Smooth muscle cell (in vitro differentiated cells): ENCODE measurements around the gene ZNHIT1. TPM values are rescaled to one million over a fixed set of nuclear protein-coding genes. Genes with fewer than 3 reads are reported as not detected.

Experiments
- DNase-seq: peaks from one replicate; lab custom pipeline; 2025; ENCODE audit not compliant: unreplicated experiment; lab: John Stamatoyannopoulos, UW
- H2AFZ ChIP-seq: fragments of 200-600 bp; sonication (generic); 2 replicates; pipeline ENCODE4 v1.6.0; 2016; ENCODE audit warnings: antibody characterized with exemption, low read depth, mild to moderate bottlenecking
- H3F3A ChIP-seq: fragments of 200-600 bp; sonication (generic); 2 replicates; pipeline ENCODE4 v1.6.0; 2017; ENCODE audit warnings: antibody characterized with exemption, low read depth
- H3K27ac ChIP-seq: fragments of 200-600 bp; sonication (generic); 2 replicates; pipeline ENCODE4 v1.5.1; 2016; ENCODE audit warnings: low read depth, mild to moderate bottlenecking
- H3K27me3 ChIP-seq: fragments of 200-600 bp; sonication (generic); 2 replicates; pipeline ENCODE4 v1.6.1; 2016; ENCODE audit warnings: low read depth, mild to moderate bottlenecking
- H3K36me3 ChIP-seq: fragments of 200-600 bp; sonication (generic); 2 replicates; pipeline ENCODE4 v1.5.1; 2016; ENCODE audit warnings: low read depth
- H3K4me1 ChIP-seq: fragments of 200-600 bp; sonication (generic); 2 replicates; pipeline ENCODE4 v1.5.1; 2016; ENCODE audit warnings: low read depth
- H3K4me2 ChIP-seq: fragments of 200-600 bp; sonication (generic); 2 replicates; pipeline ENCODE4 v1.6.0; 2016; ENCODE audit warnings: mild to moderate bottlenecking
- H3K4me3 ChIP-seq: fragments of 200-600 bp; sonication (generic); 2 replicates; pipeline ENCODE4 v1.5.1; 2016; ENCODE audit warnings: mild to moderate bottlenecking
- H3K79me2 ChIP-seq: fragments of 200-600 bp; sonication (generic); 2 replicates; pipeline ENCODE4 v1.6.0; 2016; ENCODE audit warnings: low read depth, mild to moderate bottlenecking
- H3K9ac ChIP-seq: fragments of 200-600 bp; sonication (generic); 2 replicates; pipeline ENCODE4 v1.6.0; 2016; ENCODE audit warnings: low read depth
- H3K9me3 ChIP-seq: fragments of 200-600 bp; sonication (generic); replicated peaks from 2 replicates; pipeline ENCODE4 v1.5.1; 2016; ENCODE audit warnings: low read depth
- H4K20me1 ChIP-seq: fragments of 200-600 bp; sonication (generic); 2 replicates; pipeline ENCODE4 v1.6.0; 2016; ENCODE audit warnings: low read depth
- WGBS: methylation state at CpG from one replicate; pipeline ENCODE4 v1.1.7; 2016; ENCODE audit warnings: low lambda C conversion rate; 5-methylcytosine and 5-hydroxymethylcytosine counted together
- polyA plus RNA-seq: library from polyadenylated mRNA; unstranded; fragments of >200 nt; fragmentation: Nextera tagmentation; extraction: Ambion mirVana; gene quantifications from 2 replicates; pipeline ENCODE4 v1.2.1, GENCODE V29; 2016
- total RNA-seq: library from RNA; depleted of rRNA; stranded (reverse); fragments of >200 nt; gene quantifications from 2 replicates; pipeline ENCODE4 v1.2.3, GENCODE V29; 2014
- TF ChIP-seq, protein P1 (sequence below): fragments of 200-600 bp; sonication (generic); IDR thresholded peaks from 2 replicates; pipeline ENCODE4 v1.5.1; 2017; ENCODE audit warnings: borderline replicate concordance, mild to moderate bottlenecking, antibody characterized with exemption; ENCODE audit not compliant: insufficient read depth, poor library complexity, severe bottlenecking

The ZNHIT1 gene
- total and polyA plus RNA-seq, 2 experiments from 2014 or later: 100 to 123 TPM

DNA sequence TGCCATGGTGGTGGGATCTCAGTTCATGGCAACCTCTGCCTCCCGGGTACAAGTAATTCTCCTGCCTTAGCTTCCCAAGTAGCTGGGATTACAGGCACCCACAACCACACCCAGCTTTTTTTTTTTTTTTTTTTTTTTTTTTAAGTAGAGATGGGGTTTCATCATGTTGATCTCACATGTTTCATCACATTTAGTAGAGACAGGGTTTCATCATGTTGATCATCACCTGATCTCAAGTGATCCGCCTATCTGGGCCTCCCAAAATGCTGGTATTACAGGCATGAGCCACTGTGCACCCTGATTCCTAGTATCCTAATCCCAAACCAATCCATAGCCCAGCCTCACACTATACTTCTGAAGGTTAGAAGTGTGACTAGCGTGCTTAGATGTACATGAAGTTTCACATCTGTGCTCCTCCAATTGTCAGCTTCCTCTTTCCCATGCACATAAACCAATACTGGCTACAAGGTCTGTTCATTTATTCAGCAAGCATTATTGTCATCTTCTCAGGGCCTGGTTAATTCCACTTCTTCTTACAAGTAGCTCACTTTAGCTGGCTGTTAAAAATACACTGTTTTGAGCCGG lies 31.0 kb upstream of the ZNHIT1 start:
- Histone ChIP-seq H3K36me3 (no peaks in the 10 kb centered on the region), H4K20me1 (no peaks in the 10 kb centered on the region), H3K79me2 (no peaks in the 10 kb centered on the region), H3F3A (peaks cover 10% of the 10 kb centered on the region), H3K9ac (no peak overlapping the region), H2AFZ (no peak overlapping the region), H3K4me2 (no peak overlapping the region), H3K27ac (no peak overlapping the region), H3K9me3 (no peaks in the 10 kb centered on the region), H3K4me3 (no peak overlapping the region), H3K4me1 (no peaks in the 10 kb centered on the region), H3K27me3 (no peaks in the 10 kb centered on the region)
- WGBS: 94% methylated on average over 4 of the region's 4 CpGs
- TF ChIP-seq, protein P1, sequence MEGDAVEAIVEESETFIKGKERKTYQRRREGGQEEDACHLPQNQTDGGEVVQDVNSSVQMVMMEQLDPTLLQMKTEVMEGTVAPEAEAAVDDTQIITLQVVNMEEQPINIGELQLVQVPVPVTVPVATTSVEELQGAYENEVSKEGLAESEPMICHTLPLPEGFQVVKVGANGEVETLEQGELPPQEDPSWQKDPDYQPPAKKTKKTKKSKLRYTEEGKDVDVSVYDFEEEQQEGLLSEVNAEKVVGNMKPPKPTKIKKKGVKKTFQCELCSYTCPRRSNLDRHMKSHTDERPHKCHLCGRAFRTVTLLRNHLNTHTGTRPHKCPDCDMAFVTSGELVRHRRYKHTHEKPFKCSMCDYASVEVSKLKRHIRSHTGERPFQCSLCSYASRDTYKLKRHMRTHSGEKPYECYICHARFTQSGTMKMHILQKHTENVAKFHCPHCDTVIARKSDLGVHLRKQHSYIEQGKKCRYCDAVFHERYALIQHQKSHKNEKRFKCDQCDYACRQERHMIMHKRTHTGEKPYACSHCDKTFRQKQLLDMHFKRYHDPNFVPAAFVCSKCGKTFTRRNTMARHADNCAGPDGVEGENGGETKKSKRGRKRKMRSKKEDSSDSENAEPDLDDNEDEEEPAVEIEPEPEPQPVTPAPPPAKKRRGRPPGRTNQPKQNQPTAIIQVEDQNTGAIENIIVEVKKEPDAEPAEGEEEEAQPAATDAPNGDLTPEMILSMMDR: no peak
- DNase-seq: no peak

DNA sequence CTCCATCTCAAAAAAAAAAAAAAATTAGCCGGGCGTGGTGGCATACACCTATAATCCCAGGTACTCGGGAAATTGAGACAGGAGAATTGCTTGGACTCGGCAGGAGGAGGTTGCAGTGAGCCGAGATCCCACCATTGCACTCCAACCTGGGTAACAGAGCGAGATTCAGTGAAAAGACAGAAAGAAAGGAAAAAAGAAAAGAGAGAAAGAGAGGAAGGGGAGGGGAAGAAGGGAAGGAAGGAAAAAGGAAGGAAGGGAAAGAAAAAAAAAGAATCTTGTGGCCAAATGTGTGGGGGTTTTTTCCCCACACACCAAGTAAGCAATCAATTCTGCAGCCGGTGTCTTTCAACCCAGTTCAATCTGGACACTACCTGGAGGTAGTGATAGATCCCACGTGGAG lies 28.9 kb upstream of the ZNHIT1 start:
- Histone ChIP-seq H3K4me3 (no peak overlapping the region), H3F3A (peaks cover 10% of the 10 kb centered on the region), H3K27me3 (no peaks in the 10 kb centered on the region), H3K79me2 (no peaks in the 10 kb centered on the region), H3K9me3 (no peaks in the 10 kb centered on the region), H3K36me3 (no peaks in the 10 kb centered on the region), H2AFZ (no peak overlapping the region), H3K27ac (no peak overlapping the region), H3K4me2 (no peak overlapping the region), H3K9ac (no peak overlapping the region), H4K20me1 (no peaks in the 10 kb centered on the region), H3K4me1 (no peaks in the 10 kb centered on the region)
- 88% methylated on average over 8 of the region's 8 CpGs for WGBS
- no peak for DNase-seq
- TF ChIP-seq, protein P1: no peak

DNA sequence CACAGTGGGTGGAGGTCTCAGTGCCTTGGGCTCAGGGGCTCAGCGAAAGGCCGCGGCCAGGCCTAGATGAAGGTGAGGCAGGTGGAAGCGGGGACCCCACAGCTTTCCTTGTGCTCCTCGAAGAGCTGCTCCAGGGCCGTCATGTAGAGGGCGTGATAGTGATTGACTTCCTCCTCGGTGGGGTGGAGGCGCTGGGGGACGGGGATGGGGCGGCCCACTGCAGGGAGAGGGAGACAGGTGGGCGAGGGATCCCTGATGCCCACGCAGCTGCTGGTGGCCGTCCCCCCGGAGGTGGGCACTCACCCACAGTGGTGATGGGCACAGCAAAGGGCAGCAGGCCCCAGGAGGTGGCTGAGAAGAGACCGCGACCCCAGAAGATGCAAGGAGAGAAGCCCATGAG lies 22.1 kb upstream of the ZNHIT1 start:
- Histone ChIP-seq H3K4me1 (no peaks in the 10 kb centered on the region), H3K79me2 (no peaks in the 10 kb centered on the region), H3F3A (no peaks in the 10 kb centered on the region), H4K20me1 (no peaks in the 10 kb centered on the region), H2AFZ (no peak overlapping the region), H3K4me2 (no peak overlapping the region), H3K4me3 (no peak overlapping the region), H3K27me3 (peaks cover 11% of the 10 kb centered on the region), H3K36me3 (no peaks in the 10 kb centered on the region), H3K27ac (no peak overlapping the region), H3K9me3 (no peaks in the 10 kb centered on the region), H3K9ac (no peak overlapping the region)
- TF ChIP-seq, protein P1: no peak
- WGBS: 95% methylated on average over 16 of the region's 17 CpGs
- no peak for DNase-seq

DNA sequence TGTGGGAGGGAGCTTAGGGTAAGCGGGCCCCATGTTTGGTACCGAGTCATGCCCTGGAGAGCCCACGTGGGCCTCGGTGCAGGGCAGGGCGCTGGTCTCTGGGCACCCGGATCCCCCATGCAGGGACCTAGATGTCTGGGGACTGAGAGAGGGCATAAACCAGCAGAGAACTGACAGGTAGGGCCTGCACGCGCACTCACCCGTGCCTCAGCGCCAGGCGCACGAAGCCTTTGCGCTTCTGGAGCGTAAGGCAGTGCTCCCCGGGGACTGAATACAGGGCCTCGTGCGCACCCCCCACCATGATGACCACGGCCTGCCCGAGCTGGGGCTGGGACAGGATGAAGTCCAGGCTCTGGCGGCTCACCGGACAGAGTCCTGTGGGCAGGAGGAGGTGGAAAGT lies 20.0 kb upstream of the ZNHIT1 start:
- WGBS: 93% methylated on average over 21 of the region's 21 CpGs

More for the DNA sequence above, 20.0 kb upstream of the ZNHIT1 start:
- Histone ChIP-seq H4K20me1 (no peaks in the 10 kb centered on the region), H3K4me3 (no peak overlapping the region), H3K79me2 (no peaks in the 10 kb centered on the region), H3K9ac (no peak overlapping the region), H3K36me3 (no peaks in the 10 kb centered on the region), H3K4me1 (no peaks in the 10 kb centered on the region), H3F3A (no peaks in the 10 kb centered on the region), H2AFZ (no peak overlapping the region), H3K27ac (no peak overlapping the region), H3K9me3 (no peaks in the 10 kb centered on the region), H3K4me2 (no peak overlapping the region), H3K27me3 (peaks cover 32% of the 10 kb centered on the region)
- no peak for DNase-seq
- TF ChIP-seq, protein P1: no peak
